CMK (cell line): ENCODE results near the gene STIMATE.

Experiments used
- DNase-seq: peaks from one replicate; pipeline ENCODE4 v3.0.0-alpha.2; 2010; ENCODE audit warnings: low read depth

Gene STIMATE

DNA sequence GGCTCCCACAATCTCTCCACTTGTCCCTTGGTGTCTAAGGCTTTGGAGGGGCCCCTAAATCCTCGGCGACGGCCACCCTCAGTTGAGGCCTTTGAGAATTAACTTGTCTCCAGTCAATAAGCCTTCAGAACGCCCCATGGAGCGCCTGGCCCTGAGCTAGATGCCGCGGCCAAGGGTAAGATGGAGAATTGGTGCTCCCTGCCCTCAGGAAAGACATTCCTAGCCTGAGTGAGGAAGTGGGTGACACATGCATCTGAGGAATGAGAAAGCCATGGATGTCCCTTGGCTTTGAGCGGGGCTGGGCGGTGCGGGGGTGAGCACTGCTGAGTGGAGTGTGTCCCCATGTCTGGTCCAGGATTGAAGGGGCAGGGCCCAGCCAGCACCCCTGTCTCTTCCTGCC lies 80.1 kb downstream of the STIMATE start:
- DNase-seq, result no peak

DNA sequence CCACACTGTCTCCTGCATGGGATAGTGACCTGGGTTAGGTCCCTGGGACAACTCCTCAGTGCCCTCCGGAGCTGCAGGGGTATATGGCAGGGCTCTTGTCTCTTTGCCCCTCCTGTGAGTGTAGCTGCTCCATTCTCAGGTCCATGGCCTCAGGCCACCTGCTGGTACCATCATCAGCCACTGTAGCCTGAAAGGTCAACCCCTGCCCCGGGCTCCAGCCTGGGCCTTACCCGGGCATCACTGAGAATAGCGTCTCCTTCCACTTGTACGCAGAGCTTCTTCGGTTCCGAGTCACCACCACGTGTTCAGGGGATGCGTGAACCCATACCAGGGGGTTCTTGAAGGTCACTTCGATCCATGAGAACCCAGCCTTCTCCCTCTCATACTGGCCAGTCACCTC lies 80.7 kb downstream of the STIMATE start:
- no peak for DNase-seq

DNA sequence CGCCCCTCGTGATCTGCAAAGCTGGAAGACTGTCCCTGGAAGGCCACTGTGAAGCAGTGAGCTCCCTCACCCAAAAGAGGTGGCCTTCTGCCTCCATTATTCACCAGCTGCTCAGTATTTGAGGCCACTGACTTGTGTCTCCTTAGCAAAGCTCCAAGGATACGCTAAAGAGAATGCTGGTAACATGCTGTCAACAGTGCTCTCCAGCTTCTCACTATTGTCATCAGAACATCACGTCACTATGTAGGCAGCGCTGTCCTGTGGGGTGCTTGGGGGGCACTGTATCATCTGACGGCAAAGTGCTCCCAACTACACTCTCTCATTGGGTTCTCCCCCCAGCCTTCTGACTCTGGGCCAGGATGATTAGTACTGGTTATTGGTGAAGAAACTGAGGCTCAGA lies 81.1 kb downstream of the STIMATE start:
- no peak for DNase-seq

DNA sequence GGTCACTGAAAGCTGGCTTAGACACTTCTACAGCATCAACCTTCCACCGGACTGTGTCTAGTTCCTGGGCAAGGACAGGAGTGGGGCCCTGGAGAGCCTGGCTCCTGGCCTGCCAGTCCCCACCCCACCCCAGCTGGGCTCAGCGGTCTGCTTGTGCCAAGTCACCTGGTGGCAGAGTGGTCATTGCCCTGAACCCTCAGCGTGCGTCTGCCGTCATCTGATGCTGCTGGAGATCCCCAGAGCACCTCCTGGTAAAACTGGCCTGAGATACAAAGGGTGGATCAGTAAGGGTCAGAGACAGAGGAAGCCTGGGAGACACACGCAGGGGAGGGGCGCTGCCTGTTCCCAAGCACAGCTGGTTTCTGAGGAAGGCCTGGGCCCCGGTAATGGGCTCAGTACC lies 83.5 kb downstream of the STIMATE start:
- no peak for DNase-seq

DNA sequence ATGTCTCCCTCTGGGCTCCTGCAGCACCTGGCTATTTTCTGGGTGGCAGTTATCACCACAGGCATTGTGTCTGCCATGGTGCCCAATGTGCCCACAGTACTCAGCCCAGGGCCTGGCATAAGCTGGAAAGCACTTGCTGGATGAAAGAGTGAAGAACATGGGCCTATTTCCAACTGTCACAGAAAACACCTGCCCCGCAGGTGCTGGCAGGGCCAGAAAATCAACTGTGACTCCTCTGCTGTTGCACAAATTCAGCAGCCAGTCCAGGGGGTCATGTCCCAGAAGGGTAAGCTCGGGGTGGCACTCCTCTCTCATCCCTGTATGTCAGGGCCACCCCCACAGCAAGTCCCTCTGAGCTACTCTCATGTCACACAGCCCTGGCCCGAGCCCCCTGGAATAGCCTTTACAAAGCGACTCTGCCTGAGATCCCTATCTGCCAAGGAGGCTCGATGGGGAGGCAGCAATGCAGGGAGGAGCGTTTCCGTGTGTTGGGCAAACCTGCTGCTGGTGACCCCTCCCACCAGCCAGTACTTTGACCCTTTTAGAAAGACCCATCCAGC lies 85.8 kb downstream of the STIMATE start:
- no peak for DNase-seq

DNA sequence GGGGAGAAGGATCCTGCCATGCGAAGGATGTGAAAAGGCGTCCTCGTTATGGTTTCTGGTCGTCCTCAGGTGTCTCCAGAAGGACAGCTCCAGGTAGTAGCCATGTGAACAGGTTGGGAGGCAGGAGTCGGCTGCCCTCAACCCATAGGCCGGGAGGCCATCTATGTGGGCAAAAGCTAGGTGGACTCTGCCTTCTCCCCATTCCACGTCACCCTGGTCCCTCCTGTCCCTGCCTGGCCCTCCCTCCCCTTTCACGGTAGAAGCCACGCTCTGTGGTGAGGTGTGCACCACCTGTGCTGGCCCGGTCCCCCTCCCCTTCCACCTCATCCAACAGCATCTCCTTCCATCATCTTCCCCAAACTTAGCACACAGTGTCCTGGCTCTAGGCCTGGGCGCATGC lies 86.4 kb downstream of the STIMATE start:
- DNase-seq, result no peak

DNA sequence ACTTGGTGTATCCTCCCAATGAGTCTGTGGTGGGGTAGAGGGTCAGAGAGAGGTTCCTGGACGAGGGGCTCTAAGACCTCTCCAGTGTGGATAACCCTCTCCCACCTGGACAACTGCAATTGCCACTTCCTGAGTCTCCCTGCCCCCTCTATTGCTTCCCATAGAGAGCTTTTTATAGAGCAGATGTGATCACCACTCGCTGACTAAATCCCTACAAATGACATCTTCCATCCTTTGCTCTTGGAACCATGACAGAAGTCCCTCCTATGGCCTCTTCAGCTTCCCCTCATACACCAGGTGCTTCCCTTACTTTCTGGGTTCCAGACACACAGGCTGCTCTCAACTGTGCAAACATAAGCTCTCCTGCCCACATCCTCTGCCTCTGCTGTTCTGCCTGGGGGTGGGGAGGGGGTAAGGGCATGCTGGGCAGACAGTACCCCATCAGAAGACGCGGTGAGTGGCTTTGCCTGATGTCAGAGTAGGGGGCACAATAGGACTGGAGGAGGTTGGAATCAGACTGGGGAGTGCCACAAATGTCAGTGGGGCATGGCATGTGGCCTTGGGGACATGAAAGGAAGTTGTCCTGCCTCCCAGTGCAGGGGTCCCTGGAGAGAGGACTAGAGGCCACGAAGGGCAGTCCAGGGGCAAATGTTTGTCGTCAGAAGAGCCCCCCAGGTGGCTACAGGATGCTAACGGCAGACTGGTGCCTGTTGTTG lies 87.5 kb downstream of the STIMATE start:
- no peak for DNase-seq

DNA sequence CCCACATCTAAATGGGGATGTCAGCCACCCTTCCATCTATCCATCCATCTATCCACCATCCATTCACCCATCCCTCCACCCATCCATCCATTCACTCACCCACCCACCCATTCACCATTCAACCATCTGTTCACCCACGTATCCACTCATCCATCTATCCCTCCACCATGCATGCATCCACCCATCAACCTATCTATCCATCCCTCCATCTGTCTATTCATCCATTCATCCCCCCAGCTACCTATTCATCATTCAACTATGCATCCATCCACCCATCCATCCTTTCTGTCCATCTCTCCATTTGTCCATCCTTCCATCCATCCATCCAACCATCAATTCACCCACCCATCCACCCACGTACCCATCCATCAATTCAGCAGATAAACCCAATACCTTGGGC lies 88.2 kb downstream of the STIMATE start:
- DNase-seq, result no peak

DNA sequence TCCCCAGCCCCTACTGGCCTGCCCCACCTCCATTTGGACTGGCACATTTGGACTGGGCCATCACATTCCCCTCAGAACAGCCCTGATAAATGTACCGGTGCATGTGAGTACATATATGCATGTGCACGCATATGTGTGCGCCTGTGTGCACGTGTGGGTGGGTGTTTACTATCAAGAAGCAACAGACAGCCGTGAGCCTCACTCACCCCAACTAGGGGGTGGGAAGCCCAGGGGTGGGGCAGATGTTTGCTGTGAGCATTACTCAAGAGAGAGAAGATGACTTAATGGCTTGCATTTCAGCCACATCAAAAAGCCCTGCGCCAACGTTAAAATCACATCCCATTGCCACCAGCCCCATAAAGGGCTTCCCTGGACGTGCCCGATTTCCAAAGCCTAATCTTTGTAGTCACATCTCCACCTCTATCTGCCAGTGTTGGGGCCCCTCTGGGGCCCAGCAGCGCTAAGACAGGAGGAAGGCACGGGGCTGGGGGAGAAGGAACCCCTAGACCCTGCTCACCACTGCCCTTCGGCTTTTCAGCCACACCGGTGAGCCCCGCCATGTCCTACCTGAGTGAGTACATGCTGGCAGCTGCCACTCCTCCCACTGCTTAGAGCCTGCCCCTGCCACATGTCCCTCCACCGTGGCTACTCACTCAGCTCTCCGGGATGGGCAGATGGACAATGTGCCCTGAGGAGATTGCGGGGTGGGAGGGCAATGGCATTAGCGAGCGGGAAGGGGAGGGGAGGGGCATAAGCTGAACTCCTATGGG lies 91.9 kb downstream of the STIMATE start:
- DNase-seq, result no peak

DNA sequence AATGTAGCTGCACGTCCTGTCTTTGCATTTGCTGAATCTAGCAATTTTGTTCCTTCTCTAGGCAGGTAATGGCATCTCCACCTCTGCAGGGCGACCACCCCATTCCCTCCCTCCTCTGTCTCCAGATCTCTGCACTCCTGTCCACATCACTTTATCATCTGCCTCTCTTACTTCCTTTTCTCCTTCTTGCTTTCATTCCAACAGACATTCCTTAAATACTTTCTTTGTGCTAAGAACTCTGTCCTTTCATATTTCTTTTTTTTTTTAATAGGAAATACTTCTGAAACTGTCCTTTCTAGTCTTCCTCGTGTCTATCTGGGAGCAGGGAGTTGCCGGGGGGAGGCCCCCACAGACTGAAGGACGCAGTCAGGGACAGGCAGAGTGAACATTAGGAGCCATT lies 95.5 kb downstream of the STIMATE start:
- no peak for DNase-seq

DNA sequence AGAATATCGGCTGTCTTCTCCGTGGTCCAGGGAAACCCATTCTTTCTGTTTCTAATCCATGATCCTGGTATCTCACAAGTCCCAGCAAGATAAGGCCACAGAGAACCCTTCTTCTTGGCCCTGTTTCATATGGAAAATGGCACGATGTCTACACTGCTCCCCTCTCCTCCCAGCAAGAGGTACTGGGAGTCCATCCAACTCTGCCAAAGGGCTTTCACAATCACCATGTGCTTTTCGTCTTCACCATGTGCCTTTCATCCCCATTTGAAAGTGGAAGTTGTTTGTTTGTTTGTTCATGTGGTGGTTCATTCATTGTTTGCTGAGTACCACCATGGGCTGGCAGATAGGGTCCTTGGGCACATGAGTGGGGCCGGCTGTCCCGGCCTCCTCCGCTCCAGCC lies 97.3 kb downstream of the STIMATE start:
- no peak for DNase-seq

DNA sequence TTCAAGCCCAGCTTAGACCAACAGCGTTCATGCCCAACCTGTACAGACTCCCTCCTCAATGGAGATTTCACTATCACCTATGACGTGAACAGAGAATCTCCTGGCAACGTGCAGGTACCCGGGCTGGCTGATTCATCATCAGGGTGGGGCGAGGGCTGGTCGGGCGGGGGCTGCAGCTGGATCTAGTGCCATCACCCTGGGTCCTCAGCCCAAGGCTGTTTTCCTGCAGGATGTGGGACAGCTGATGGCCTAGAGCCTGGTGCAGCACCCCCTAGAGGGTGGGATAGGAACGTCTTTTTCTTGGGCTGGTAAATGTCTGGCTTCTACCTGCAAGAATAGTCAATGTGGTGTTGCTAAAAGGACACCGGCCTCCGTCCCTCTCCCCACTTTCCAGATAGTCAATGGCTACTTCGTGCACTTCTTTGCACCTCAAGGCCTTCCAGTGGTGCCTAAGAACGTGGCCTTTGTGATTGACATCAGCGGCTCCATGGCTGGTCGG lies 98.3 kb downstream of the STIMATE start:
- DNase-seq, result no peak

DNA sequence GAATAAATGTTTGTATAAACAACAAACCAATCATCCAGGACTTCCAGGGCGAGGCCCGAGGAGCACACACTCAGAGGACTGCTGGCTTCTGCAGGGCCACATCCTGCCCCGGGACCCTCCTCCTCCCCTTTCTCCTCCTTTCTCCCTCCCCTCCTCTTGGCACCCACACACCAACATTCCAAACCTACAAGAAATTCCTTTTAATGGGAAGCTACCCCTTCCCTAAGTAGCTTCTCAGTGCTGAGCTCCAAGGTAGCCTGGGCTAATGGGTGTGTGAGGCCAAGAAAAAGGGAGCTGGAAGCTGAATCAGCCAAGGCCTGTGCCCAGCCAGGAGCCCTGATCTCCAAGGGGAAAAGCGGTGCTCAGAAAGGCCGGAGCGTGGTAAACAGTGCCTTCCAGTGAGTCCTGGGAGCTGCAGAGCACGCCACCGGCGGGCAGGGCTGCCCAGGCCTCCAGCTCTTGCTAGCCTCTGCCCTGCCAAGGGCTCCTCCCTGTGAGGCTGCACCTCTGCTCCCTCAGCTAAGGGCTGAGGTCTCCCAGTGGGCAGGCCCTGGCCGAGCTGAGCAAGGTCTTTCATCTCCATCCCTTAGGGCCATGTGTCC lies 98.9 kb downstream of the STIMATE start:
- no peak for DNase-seq

DNA sequence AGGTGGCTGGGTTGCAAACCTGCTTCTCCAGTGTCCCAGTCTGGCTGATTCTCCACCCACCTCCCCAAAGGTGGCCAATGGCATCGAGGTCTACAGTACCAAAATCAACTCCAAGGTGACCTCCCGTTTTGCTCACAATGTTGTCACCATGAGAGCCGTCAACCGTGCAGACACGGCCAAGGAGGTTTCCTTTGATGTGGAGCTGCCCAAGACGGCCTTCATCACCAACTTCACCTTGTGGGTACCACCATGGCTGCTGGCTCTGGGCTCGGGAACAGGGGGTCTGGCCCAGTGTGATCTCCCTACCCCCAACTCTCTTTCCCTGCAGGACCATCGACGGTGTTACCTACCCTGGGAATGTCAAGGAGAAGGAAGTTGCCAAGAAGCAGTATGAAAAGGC lies 100.9 kb downstream of the STIMATE start:
- no peak for DNase-seq

DNA sequence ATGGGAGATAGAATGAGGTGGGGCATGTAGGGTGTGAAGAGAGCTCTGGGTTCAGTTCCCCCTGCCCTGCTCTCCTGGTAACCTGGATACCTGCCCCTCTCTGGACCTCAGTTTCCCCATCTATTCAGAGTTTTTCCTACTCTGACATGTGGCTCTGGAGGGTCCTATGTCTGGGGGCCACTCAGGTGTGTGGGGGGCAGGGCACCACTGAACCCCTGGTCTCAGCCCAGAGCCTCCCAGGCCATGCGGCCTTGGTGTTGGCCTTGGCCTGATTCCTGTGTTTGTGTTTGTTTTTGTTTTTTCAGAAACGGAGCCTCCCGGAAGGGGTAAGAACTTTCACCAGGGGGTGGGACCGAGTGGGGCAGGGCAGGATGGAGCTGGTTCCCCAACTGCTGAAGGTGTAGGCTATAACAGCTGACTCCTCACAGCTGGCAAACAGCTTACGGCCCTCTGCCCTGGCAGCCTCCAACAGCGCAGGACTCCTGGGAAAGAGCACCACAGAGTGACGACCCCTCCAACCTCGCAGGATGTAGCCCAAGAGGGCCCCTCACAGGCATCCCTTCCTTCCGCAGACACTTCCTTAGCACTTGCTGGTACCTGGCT lies 101.9 kb downstream of the STIMATE start:
- DNase-seq, result no peak

DNA sequence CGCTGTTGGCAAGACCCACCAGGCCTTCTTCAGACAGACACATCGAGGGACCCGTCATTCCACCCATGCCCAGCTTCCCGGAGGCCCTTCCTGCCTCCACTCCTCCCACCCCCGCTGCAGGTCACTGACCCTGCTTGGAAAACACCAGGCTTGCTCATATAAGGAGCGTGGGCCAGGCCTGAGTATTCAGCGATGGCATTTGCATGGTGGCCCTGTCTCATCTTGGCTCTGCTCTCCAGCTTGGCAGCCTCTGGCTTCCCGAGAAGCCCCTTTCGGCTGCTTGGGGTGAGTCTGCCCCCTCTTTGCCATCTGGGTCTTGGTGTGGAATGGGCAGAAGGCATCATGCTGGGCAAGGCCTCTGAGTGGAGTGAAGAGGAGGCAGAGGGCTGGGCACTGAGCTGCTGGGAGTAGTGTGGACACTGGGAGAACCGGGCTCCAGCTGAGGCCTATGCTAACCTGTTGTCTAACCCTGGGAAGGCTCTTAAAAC lies 102.7 kb downstream of the STIMATE start, which contains the start of gene ITIH3:
ITIH3 (plus strand) TSS at position 185 of the 488 bp plus-strand sequence; CDS start at position 193, 8 bp downstream.
- DNase-seq, result no peak

DNA sequence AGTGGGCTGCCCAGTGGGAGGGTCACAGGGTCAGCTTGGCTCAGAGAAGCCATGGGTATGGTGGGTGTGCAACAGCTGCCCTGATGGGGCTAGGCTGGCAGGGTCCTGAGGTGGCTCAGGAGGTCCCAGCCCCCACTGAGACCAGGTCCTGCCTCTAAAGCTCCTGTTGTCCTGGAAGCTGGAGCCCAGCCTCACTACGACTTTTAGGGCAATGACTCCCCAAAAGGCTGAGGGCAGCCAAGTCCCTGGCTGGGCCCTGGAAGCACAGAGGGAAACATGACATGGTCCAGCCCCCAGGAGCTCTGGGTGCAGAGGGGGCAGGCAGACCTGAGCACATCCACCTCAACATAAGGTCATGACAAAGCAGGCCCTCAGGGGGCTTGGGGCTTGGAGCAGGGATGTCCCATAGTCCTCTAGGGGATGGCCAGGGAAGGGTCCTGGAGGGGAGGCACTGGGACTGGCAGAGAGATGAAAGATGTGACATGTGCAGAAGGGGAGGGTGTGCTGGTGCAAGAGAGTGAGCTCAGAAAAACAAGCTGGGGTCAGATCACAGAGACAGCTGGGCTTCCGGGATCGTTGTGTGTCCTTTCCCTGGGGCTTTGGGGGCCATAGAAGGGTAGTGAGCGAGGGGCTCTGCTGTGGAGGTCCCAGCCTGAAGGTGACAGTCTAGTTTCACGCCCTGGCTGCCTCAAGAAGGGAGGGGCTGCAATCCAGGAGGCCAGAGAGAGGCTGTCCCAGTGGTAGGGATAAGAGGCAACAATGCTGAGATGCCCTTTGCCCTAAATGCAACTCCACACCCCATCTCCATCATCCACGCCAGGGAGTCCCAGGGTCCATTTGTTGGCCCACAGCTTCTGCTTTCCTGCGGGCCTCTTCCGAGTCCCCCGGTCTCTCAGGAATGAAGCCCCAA lies 103.4 kb downstream of the STIMATE start:
- no peak for DNase-seq

DNA sequence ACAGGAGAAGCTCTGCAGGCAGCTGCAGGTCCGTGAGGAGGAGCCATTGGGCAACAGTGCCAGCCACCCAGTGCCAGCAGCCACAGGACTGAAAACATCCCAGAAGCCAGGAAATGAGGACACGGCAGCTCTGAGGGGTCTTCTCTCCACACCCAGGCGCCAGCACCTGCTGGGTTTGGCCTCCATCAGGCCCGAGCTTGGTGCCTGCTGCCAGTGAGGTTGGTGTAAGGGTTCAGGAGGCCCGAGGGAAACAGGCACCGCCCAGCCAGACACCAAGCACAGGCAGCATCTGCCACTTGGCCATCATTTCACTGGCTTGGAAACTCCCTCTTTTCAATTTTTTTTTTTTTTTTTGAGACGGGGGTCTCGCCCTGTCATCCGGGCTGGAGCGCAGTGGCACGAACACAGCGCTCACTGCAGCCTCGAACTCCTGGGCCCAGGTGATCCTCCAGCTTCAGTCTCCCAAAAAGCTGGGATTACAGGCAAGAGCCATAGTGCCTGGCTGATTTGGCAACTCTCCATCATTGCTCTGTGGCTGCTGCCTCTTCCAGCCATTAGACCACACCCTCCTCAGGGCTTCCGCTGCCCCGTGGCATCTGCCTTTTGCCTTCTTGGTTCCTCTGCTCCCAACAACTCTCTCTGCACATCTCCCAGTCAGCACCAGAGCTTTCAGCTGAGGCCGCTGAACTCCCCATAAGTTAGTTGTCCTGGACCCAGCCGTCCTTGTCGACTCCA lies 104.2 kb downstream of the STIMATE start:
- no peak for DNase-seq

DNA sequence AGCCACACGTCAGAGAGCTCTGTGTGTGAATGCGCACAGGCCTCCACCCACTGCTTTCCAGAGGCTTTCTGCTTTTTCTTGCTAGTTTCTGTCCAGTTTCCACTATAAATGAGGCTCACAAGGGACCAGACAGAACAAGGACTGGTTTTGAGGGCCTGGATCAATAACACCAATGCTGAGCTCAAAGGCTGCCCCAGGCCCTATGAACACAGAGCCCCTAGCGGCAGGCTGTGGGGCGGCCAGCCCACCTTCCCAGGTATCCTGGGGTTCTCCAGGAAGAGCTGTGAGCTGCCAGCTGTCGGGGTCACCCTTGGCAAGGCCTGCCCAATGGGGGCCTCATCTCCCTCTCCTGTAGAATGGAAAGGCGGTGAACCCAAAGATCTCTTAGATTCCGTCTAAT lies 104.9 kb downstream of the STIMATE start:
- no peak for DNase-seq

DNA sequence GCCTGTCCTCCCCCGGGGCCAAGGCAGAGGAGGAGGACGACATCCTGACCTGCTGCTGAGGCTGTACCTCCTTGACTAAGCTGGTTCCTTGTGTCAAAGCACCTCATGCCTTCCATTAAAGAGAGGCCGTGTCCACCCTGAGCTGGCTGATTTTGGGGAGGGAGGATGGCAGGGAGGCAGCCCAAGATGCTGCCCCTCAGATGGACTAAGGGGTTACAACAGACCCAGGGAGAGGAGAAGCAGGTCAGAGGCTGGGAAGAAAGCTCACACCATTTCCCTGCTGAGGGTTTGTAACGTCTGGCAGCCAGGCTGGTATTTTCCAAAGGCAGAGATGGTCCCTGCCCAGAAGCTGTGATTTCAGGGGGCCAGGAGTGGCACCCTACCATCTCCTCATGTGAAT lies 105.4 kb downstream of the STIMATE start:
- DNase-seq, result no peak
